ENCODE measurements around the gene MAD1L1. TPM values are rescaled to one million over a fixed set of nuclear protein-coding genes. Genes with fewer than 3 reads are reported as not detected.
A peak's percentile ranks its signal among the peaks of the same experiment; 100 is the strongest.

The MAD1L1 gene
- total and polyA plus RNA-seq, 2 of the 4 experiments (the other 2 are of a cell fraction): 29.0 to 40.9 TPM

DNA sequence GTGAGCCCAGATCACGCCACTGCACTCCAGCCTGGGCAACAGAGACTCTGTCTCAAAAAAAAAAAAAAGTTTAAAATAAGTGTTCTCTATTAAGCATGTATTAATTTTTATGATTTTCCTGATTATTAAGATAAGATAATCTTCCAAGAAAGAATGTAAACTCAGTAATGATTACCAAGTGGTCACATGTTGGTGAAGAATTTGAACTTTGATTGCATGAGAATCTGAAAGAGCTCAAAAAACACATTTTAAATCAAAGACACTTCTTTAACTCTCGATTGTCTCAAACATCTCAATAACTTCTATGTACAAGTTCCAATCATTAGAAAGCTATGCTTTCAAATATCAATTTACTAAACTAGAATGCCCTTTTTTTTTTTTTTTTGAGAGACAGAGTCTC is 47.7 kb upstream of the MAD1L1 start:
- CTCF ChIA-PET: interaction anchor here (0.7 kb wide), 1 partner anchor 62 kb away, joined by 8 read pairs; no protein-coding TSS in a partner anchor
- no peak overlapping the region for H2BK120ac ChIP-seq (ENCODE audit: low read depth, low read length)

More for the DNA sequence above, 47.7 kb upstream of the MAD1L1 start:
- H3K27me3 ChIP-seq (ENCODE audit: control insufficient read depth, insufficient read depth, low read length): no peaks in the 10 kb centered on the region
- DNase-seq (no peak), ATAC-seq (ENCODE audit: low read depth) (no peak)
- H3K9me1 ChIP-seq (ENCODE audit: insufficient read depth, low read length): peaks cover 2% of the 10 kb centered on the region
- no peak overlapping the region for H2BK5ac ChIP-seq (ENCODE audit: low read depth, low read length, poor library complexity, severe bottlenecking)
- no peak overlapping the region for H3K4me2 ChIP-seq (ENCODE audit: low read depth, low read length)
- no peaks in the 10 kb centered on the region for H3K9me3 ChIP-seq (ENCODE audit: control insufficient read depth, insufficient read depth, low read length)
- dilution Hi-C loops (cut with HindIII; ENCODE audit: low sequenced_read_pairs, unreplicated experiment): no loop called here
- peaks cover 10 to 48% of the 10 kb centered on the region in 2 experiments for H3K79me1 ChIP-seq (ENCODE audit: low read depth in 1 of 2, low read length in 2 of 2)
- no peak overlapping the region for H2AK9ac ChIP-seq (replicated peaks; ENCODE audit: low read depth, low read length, poor library complexity)
- no peak overlapping the region for H3K27ac ChIP-seq (ENCODE audit: insufficient read depth, low read length)
- in situ Hi-C loops (cut with MboI; ENCODE audit: low sequenced_read_pairs): no loop called here
- no peak overlapping the region for H2BK20ac ChIP-seq (ENCODE audit: low read depth, low read length)
- peaks cover 4% of the 10 kb centered on the region; the same call in 1 of the 2 replicates for H3K36me3 ChIP-seq (ENCODE audit: control insufficient read depth, insufficient read depth, low read length)
- H3K4ac ChIP-seq (ENCODE audit: low read depth, low read length): no peak overlapping the region
- TF ChIP-seq USF2 (IDR thresholded peaks at IDR 0.05; ENCODE audit: low read depth, low read length): peak; percentile 19; the same call in 1 of the 2 replicates
- TF ChIP-seq FOS (IDR thresholded peaks at IDR 0.05; ENCODE audit: low read depth, low read length): no peak
- TF ChIP-seq SMC3 (IDR thresholded peaks at IDR 0.05; ENCODE audit: low read depth, low read length): no peak
- no peak for TF ChIP-seq CHD1 (IDR thresholded peaks at IDR 0.05; ENCODE audit: low read depth, low read length)
- H3K4me1 ChIP-seq (ENCODE audit: control insufficient read depth, insufficient read depth, low read length): peaks cover 7% of the 10 kb centered on the region; the same call in 1 of the 2 replicates
- no peak overlapping the region for H2BK15ac ChIP-seq (ENCODE audit: low read depth, low read length)
- no peak overlapping the region for H3K9ac ChIP-seq (ENCODE audit: low read depth, low read length)
- POLR2A ChIA-PET (ENCODE audit: unreplicated experiment): interaction anchor here (1.4 kb wide), 1 partner anchor 32 kb away, joined by 10 read pairs; no protein-coding TSS in a partner anchor
- no peak overlapping the region for H3K56ac ChIP-seq (ENCODE audit: extremely low read depth, insufficient read depth, low read length)
- no peak overlapping the region for H2AK5ac ChIP-seq (ENCODE audit: low read depth, low read length)
- H4K5ac ChIP-seq (ENCODE audit: low read depth, low read length): no peak overlapping the region
- peaks cover 15% of the 10 kb centered on the region for H4K20me1 ChIP-seq (ENCODE audit: insufficient read depth, low read length)
- H2AFZ ChIP-seq (replicated peaks; ENCODE audit: low read length, poor library complexity): no peak overlapping the region
- no peak overlapping the region for H4K91ac ChIP-seq (ENCODE audit: insufficient read depth, low read depth, low read length)
- intact Hi-C loops (cut with micrococcal nuclease): no loop called here
- WGBS, 2 experiments (ENCODE audit: extremely low coverage in 2 of 2, insufficient read length in 1 of 2): no CpG with 5 or more reads among the region's 2 CpGs
- H4K8ac ChIP-seq (ENCODE audit: low read depth in 2 of 2, low read length in 2 of 2): no peak overlapping the region
- no TSS peak for BruUV-seq (replicated peaks)
- no peak overlapping the region for H3K4me3 ChIP-seq (ENCODE audit: insufficient read depth, low read depth, low read length)
- H3K14ac ChIP-seq (replicated peaks; ENCODE audit: low read depth, low read length): no peak overlapping the region
- H3K18ac ChIP-seq (ENCODE audit: low read depth, low read length): no peak overlapping the region
- H3K23ac ChIP-seq (ENCODE audit: low read depth, low read length): no peak overlapping the region
